Measurements from ENCODE around the gene DCLK3.

Gene DCLK3

DNA sequence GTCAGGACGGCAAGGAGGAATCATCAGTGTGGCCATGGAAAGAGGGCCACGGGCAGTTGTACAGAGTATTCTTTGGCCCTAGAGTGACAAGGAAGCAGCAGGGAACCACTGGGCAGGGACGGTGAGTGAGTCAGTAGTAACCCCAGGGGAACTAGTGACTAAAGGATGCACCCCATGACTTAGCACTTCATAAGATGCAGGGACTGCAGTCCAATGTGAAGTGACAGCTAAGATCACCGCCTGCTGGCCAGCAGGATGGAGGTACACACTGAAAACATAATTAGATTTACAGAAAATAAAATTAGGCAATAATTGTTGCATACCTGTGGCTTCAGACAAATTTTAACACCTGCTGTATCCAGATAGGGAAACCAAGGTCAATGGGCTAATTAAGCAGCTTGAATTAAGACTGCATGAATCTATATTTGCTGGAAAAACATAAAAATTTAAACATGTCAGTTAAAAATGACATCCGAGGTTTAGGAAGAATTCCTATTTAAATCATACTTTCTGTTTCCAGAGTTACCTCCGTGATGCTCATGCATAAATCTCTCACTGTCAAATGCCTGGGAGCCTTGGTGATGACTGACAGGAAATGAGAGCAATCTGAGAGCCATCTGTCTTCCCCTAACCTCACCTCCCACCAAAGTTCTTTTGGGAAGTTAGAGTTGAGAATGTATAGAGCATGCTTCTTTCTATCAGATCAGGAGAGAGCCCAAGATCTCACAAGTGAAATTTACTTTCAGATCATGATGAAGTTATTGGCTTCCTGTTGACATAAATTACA lies 56.5 kb downstream of the DCLK3 start:
- DNase-seq (ENCODE audit: low spot score), result peak; percentile 66

DNA sequence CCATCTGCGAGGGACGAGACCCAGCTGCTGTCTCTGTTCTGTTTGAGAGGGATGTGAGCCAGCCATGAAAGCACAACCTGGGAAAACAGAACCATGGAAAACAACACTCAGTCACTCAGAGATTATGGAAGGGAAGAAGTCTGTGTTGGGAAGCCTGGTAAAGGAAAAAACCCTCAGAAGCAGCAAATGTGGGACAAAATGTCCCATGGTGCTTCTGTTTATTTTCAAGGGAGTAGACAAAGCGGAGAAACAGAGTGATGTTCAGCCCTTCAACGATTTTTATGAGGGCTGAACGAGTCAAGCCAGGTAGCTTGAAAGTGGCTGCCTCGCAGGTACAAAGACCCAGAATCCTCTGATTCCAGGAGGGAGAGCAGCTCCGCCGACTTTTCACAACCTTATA lies 59.3 kb downstream of the DCLK3 start:
- no peak for DNase-seq (ENCODE audit: low spot score)

DNA sequence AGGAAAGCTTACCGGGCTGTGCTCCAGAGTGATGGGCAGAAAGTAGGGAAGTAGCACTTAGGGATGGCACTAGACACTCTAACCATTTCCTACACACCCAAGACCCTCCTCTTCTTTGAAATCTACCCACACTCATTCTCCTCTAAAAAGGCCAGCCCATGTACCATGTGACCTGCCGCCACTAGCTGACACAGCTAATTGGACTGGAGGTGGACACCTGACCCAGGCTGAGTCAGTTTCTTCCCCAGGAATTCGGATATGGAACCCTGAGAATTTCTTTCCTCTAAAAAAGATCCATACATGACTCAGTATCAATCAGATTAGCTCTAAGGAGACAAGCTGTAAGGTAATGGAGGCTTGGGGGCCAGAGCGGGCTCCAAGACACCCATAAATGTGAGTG lies 60.1 kb downstream of the DCLK3 start:
- DNase-seq (ENCODE audit: low spot score), result no peak

DNA sequence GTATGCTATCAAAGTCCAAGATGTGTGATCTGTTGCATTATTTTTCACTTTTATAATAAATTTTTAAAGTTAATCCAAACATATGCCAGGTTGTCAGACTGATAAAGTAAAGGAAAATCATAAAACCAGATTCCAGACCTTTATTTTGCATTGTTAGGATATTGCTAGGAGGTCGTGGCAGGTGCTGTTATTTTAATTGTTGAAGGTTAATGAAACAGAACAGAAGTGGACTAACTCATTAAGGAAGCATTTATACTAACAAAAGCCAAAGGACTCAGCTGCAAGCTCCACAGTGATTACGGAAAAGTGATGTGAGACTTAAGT lies 63.1 kb downstream of the DCLK3 start:
- DNase-seq (ENCODE audit: low spot score), result no peak

DNA sequence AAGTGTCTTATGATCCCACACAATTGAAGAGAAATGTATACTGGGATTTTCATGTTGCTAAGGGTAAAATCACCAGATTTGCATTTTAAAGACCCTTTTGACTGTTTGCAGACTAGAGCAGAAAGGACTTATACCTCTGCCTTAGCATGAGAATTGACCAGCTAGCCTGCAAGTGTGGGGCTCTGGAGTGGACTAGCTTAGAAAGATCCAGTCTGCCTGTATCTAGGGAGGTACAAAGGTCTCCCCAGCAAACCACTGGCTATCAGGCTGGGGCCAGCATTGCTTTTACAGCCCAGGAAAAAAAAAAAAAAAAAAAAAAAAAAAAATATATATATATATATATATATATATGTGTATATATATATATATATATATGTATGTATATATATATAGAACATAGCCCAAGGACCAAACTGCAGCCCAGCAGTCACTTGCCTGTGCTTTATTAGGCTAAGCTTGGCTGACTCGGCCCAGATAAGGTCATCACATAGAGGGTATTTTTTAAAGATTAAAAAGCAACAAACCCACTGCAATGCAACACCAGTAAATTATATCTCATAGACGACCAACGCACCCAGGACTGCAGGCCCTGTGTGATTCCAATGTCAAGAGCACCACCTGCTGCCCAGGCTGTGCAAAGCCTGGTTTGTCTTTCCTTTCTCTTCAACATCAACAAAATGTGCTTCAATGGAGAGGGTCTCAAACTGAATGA lies 63.7 kb downstream of the DCLK3 start:
- DNase-seq (ENCODE audit: low spot score), result peak; percentile 81

DNA sequence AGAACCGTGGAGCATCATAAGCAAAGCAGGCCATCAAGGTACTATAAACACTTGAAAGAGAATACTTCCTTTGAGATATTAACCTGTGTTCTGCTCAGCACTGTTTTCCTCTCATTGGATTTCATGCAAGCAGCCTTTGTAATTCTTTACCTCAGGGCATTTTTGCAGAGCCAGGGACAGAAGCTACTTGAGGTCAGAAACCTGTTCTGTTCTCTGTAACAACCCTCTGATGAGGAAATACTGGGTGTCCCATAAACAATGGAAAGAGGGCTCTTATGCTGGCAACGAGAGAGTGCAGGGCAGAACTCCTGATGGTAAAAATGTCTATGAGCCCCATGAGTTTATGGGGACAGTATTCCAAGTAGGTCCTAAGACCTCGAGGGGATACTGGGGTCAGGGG lies 66.0 kb downstream of the DCLK3 start:
- DNase-seq (ENCODE audit: low spot score), result no peak

DNA sequence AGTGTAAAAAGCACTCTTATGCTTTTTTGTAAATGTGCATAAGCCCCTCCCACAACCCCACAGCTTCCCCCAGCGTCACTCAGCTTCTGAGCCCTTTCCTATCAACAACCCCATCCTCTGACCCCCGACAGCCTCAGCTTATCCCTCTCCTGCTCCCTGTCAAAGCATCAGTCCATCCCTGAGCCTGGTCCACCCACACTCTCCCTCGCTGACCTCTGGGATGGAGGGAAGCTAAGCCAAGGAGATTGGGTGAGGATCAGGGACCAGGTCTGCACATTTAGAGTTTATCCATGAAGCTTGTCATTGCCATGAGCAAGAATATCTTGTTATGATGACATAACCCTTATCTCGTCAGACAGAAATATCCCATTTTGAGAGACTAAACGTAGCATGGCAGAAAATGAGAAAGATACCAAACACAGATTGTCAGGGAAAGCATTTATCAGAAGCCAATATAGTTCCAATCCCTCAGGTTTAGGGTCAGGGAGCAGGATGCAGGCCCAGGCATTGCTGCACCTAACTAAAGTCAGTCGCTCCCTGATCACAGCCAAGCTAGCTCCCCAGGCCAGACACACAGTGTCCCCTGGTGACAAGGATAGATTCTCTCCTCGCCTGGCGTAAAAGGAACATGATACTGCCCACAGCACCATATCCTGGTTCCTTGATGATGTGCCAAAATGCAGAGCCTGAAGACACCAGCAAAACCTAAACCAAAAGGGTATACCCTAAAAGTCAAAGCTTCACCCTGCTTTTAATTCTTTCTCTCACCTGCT lies 66.9 kb downstream of the DCLK3 start:
- DNase-seq (ENCODE audit: low spot score), result no peak

DNA sequence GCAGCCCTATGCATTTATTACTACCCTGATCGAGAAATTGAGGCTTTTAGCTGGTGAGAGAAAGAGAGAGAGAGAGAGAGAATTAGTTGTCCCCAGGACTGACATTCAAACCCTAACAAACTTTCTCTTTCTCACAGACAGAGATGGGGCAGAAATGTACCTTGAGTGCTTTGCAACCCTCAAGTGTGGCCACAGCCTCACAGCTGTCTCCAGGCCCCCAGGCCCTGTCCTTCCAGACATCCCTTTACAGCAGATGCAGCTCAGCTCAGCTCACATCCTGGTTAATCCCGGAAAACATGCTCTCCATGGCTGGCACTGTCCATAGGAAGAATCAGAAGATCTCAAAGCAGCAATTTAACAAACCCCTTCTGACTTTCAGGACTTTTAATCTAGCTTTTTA lies 67.6 kb downstream of the DCLK3 start:
- DNase-seq (ENCODE audit: low spot score), result no peak

DNA sequence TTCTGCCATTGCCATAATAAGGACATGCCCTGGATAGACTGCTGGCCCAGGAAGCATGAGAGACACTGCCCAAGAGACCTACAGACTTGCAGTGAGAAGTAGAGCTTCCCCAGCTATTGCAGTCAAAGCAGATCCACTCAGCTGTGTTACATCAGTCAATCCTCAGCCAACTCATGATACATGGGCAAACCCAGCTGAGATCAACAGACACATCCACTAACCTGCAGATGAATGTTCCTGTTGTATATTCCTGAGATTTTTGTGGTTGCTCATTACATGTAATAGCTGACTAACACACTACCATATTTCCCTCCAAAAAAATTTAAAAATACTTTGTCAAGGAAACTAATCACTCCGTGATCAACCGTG lies 68.6 kb downstream of the DCLK3 start:
- peak; percentile 67 for DNase-seq (ENCODE audit: low spot score)

DNA sequence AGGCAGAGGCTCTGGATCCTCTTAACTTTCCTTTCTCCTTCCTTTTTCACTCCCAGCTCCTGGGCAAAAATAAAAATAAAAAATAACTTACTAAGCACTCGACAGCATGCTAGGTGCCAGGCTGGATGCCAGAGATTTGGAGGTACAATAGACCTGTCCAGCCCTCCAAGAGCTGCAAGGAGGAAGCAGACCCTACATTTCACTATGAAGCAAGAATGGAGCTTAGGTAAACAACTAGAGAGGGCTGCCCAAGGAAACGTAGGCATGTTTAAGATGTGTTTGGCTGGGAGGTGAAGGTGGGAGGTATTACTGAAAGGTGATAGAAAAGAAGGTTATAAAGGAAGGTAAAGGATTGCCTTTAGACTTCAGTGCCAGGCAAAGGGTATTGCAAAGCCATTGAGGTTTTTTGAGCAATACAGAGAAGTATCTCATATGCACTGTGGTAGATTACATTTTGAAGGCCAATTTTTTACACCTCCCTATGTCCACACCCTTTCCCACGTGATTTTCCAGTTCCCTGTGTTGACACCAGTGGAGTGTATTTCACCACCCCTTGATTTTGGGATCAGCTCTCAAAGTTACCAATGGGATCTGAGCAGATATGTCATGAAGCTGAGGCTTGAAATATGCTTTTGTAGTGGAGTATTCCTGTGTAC lies 69.1 kb downstream of the DCLK3 start:
- DNase-seq (ENCODE audit: low spot score), result no peak

DNA sequence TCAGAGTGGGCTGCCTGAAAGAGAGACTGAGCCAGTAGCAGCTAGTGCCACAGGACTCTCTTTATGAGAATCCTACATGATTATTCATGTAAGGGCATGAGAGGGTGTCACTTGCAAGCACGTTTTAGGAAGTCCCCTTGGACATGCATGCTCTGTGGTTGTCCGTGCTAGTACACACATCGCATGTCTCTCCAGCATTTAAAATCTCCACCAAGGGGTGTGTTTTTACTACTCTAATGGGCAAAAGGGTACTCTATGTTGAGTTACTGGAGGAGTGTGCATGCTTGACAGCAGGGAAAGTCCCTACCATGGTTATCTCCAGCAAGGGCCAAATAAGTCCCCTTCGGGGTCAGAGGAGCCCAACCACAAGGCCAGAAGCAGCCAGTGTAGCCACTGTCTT lies 70.7 kb downstream of the DCLK3 start:
- no peak for DNase-seq (ENCODE audit: low spot score)

DNA sequence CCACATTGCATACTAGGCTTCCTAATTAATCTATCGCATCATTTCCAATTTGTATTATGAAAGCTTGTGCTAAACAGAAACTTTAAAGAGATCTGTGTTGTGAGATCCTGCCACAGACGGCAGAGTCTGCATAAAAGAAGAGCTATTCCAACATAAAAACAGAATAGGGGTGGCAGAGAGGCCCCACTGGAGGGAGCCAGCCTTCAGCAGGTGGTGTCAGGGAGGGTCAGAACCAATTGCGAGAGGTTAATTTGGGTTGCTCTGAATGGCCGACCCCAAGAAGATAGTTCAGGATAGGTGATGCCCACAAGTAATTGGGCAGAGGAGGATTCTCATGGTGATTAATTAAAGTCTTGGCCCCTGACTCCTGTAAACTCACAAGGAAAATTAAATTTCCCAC lies 74.8 kb downstream of the DCLK3 start:
- no peak for DNase-seq (ENCODE audit: low spot score)

DNA sequence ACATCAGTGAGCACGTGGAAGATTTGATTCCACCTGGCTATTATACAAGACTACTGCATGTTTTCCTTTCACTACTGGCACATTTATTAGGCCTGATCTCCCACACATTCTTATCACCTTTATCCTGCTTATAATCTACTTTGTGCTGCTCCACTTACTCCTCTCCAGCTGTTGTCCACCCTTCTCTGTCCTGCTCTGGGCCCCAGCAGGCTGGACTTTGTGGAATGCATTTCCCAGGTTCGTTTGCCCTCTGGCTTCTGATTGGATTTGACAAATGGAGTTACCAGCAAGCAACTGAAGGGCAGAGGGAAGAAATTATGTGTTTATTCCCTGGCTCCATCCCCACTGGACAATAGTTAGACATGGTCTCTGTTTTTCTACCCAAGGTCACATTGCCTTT lies 75.5 kb downstream of the DCLK3 start:
- no peak for DNase-seq (ENCODE audit: low spot score)

DNA sequence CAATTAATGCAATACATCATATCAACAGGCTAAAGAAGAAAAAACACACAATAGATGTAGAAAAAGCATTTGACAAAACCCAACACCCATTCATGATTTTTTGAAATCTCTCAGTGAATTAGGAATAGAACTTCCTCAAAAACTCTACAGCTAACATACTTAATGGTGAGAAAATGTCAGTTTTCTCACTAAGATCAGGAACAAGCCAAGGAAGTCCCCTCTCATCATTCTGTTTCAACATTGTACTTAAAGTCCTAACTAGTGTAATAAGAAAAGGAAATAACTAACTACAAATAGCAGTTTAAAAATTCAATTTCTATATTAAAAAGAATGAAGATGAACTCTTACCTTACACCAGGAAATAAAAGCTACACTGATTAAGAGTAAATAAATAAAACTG lies 77.8 kb downstream of the DCLK3 start:
- no peak for DNase-seq (ENCODE audit: low spot score)

DNA sequence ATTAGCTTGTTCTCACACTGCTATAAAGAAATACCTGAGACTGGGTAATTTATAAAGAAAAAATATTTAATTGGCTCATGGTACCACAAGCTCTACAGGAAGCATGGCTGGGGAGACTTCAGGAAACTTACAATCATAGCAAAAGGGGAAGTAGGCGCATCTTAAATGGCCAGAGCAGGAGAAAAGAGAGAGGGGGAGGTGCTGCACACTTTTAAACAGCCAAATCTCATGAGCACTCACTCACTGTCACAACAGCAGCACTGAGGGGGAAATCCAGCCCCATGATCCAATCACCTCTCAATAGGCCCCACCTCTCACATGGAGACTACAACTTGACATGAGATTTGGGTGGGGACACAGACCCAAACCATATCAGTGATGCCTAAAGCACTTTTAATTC lies 82.5 kb downstream of the DCLK3 start:
- no peak for DNase-seq (ENCODE audit: low spot score)

DNA sequence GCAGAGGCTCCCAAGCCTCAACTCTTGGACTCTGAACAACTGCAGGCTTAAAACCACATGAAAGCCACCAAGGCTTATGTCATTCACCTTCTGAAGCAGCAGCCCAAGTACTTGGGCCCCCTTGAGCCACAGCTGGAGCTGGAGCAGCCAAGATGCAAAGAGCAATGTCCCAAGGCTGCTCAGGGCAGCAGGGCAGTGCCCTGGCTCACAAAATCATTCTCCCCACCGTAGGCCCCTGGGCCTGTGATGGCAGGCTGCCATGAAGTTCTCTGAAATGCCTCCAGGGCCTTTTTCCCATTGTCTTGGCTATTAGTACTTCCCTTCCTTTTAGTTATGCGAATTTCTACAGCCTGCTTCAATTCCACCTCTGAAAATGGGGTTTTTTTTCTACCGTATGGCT lies 83.4 kb downstream of the DCLK3 start:
- DNase-seq (ENCODE audit: low spot score), result no peak

DNA sequence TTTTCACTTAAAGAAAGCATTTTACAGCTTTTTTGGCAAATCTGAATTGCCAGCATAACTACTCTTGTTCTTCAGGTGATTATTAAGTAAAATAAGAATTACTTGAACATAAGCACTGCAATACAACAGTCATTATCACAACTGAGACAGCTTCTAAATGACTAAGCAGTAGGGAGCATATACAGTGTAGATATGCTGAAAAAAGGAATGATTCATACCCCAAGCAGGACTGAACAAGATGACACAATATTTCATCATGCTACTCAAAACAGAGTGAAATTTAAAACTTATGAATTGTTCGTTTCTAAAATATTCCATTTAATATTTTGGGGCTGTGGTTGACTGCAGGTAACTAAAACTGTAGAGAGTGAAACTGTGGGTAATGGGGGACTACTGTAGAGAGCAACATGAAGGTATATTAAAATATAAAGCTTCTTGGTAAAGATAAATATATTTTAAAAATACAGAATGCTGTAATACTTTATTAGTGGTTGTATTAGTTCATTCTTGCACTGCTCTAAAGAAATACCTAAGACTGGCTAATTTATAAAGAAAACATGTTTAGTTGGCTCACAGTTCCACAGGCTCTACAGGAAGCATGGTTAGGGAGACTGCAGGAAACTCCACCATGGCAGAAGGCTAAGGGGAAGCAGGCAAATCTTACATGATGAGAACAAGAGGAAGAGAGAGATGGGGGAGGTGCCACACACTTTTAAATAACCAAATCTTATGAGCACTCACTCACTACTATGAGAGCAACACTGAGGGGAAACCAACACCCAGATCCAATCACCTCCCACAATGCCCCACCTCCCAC lies 84.8 kb downstream of the DCLK3 start:
- DNase-seq (ENCODE audit: low spot score), result peak; percentile 61

DNA sequence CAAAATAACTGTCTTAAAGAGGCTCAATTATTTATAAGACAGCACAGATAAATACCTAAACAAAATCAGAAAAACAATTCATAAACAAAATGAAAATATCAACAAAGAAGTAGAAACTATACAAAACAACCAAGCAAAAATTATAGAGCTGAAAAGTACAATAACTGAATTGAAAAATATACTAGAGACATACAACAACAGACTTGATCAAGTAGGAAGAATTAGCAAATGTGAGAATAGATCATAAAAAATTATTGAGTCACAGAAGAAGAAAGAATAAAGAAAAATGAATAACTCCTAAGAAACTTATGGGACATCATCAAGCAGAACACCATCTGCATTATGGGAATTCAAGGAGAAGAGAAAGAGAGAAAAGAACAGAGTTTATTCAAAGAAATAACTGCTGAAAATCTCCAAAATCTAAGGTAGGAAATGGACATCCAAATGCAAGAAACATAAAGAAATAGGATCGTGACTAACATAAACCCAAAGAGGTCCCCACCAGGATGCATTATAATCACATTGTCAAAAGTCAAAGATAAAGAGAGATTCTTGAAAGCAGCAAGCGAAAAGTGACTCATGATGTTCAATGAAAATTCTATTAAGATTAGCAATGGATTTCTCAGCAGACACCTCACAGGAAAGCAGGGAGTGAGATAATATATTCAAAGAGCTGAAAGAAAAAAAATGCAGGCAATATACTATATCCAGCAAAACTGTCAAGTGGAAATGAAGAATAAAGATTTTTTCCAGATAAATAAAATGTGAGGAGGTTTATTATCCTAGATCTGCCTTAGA lies 85.9 kb downstream of the DCLK3 start:
- no peak for DNase-seq (ENCODE audit: low spot score)

DNA sequence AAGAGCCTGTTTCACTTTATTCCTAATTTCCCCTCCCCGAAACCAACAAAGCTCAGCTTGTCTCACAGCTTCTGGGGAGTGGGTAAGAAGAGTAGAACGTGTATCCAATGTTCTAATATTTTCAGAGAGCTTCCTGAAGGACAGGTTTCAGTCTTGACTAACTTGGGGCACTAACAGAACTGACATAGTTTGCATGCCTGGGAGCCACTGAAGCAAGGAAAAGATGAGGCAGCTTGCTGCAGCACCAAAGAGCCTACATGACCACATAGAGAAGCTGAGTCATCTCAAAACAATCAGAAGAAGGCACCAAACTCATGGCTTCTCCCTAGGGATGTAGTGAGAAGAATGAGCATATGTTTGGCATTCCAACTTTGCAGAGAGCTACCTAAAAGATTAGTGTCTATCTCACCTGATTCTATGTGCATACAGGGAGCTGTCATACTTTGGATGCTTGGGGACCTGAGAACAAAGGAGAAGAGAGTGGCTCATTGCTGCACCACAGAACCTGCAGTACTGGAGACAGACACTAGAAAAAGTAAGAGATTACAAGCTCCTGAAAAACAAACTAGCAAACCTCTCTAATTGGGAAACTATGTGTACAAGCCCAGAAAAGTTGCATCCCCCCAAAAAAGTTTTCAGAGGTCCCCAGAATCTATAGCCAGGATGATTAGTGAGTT lies 86.9 kb downstream of the DCLK3 start:
- DNase-seq (ENCODE audit: low spot score), result peak; percentile 79

DNA sequence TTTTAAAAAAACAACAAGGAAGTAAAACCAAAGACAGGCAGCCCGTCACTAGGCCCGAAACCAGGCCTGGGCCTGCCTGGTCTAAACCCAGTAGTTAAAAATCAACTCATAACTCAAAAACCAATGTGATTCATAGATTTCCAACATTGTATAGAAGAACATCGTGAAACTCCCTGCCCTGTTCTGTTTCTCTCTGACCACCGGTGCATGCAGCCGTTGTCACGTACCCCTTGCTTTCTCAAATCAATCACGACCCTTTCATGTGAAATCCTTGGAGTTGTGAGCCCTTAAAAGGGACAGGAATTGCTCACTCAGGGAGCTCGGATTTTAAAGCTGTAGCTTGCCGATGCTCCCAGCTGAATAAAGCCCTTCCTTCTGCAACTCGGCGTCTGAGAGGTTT lies 89.5 kb downstream of the DCLK3 start:
- DNase-seq (ENCODE audit: low spot score), result no peak
